HepG2 (cell line): Measurements from ENCODE around the gene ZKSCAN8. TPM values are rescaled to one million over a fixed set of nuclear protein-coding genes. Genes with fewer than 3 reads are reported as not detected.

Source experiments
- AHDC1 ChIP-seq: sonication (generic); formaldehyde crosslinking; IDR thresholded peaks from 2 replicates; pipeline ENCODE4 v1.5.1; 2020; ENCODE audit warnings: mild to moderate bottlenecking, missing genetic modification reagents, borderline replicate concordance
- CREB3 ChIP-seq: sonication (generic); formaldehyde crosslinking; IDR thresholded peaks from 2 replicates; pipeline ENCODE4 v1.5.0; 2020; ENCODE audit warnings: missing genetic modification reagents
- DPF2 ChIP-seq: sonication (generic); formaldehyde crosslinking; IDR thresholded peaks from 2 replicates; pipeline ENCODE4 v1.4.0; 2020; ENCODE audit warnings: mild to moderate bottlenecking, low read depth, missing genetic modification reagents, borderline replicate concordance
- ESRRA ChIP-seq: sonication (generic); formaldehyde crosslinking; IDR thresholded peaks from 2 replicates; pipeline ENCODE4 v1.5.1; 2020; ENCODE audit warnings: mild to moderate bottlenecking, low read depth, missing genetic modification reagents
- HCFC1 ChIP-seq: fragments of 150-350 bp; IDR thresholded peaks from 2 replicates; pipeline ENCODE4 v1.6.1; 2014; ENCODE audit warnings: low read depth, low read length
- MAFK ChIP-seq, 2 experiments: IDR thresholded peaks in 1 of 2; conservative IDR thresholded peaks in 1 of 2; 2 replicates each; pipeline ENCODE4 v1.6.1; 2011; ENCODE audit warnings: improper control_type of control experiment in 2 of 2, low read length in 2 of 2
- PRMT3 ChIP-seq: sonication (generic); formaldehyde crosslinking; IDR thresholded peaks from 2 replicates; pipeline ENCODE4 v1.8.1; 2022; ENCODE audit warnings: low read depth, mild to moderate bottlenecking, moderate library complexity, missing genetic modification reagents, borderline replicate concordance
- RXRA ChIP-seq: sonication (generic); formaldehyde crosslinking; IDR thresholded peaks from 2 replicates; pipeline ENCODE4 v1.5.1; 2020; ENCODE audit warnings: missing genetic modification reagents
- SIX4 ChIP-seq: sonication (generic); formaldehyde crosslinking; IDR thresholded peaks from 2 replicates; pipeline ENCODE4 v1.4.0; 2020; ENCODE audit warnings: missing genetic modification reagents
- XRCC5 ChIP-seq: fragments of 200-400 bp; formaldehyde crosslinking; optimal IDR thresholded peaks from 2 replicates; pipeline ENCODE3; 2017; ENCODE audit warnings: mild to moderate bottlenecking, low read length
- ZBTB46 ChIP-seq: sonication (generic); formaldehyde crosslinking; IDR thresholded peaks from 2 replicates; pipeline ENCODE4 v1.4.0; 2020; ENCODE audit warnings: mild to moderate bottlenecking, missing genetic modification reagents, borderline replicate concordance
- ZFP36 ChIP-seq: fragments of 150-350 bp; IDR thresholded peaks from 2 replicates; pipeline ENCODE4 v1.6.1; 2018; ENCODE audit warnings: borderline replicate concordance, low read length, low read depth; ENCODE audit not compliant: partially characterized antibody
- ZMYM4 ChIP-seq: sonication (generic); formaldehyde crosslinking; IDR thresholded peaks from 2 replicates; pipeline ENCODE4 v1.8.1; 2023; ENCODE audit warnings: mild to moderate bottlenecking, missing genetic modification reagents
- ZNF232 ChIP-seq: sonication (generic); formaldehyde crosslinking; IDR thresholded peaks from 2 replicates; pipeline ENCODE4 v1.4.0; 2020; ENCODE audit warnings: missing genetic modification reagents, borderline replicate concordance
- ZNF234 ChIP-seq: sonication (generic); formaldehyde crosslinking; conservative IDR thresholded peaks from 2 replicates; pipeline ENCODE4 v1.5.1; 2020; ENCODE audit warnings: mild to moderate bottlenecking, missing genetic modification reagents
- ZNF576 ChIP-seq: sonication (generic); formaldehyde crosslinking; IDR thresholded peaks from 2 replicates; pipeline ENCODE4 v1.4.0; 2020; ENCODE audit warnings: mild to moderate bottlenecking, missing genetic modification reagents
- ZNF709 ChIP-seq: sonication (generic); formaldehyde crosslinking; IDR thresholded peaks from 2 replicates; pipeline ENCODE4 v1.5.0; 2020; ENCODE audit warnings: mild to moderate bottlenecking, missing genetic modification reagents
- ZNF749 ChIP-seq: sonication (generic); formaldehyde crosslinking; IDR thresholded peaks from 2 replicates; pipeline ENCODE4 v1.8.0; 2022; ENCODE audit warnings: mild to moderate bottlenecking, missing genetic modification reagents, moderate library complexity, borderline replicate concordance
- ZNF773 ChIP-seq: sonication (generic); formaldehyde crosslinking; IDR thresholded peaks from 2 replicates; pipeline ENCODE4 v1.4.0; 2020; ENCODE audit warnings: missing genetic modification reagents, borderline replicate concordance
- polyA plus RNA-seq, 8 experiments: library from polyadenylated mRNA; depleted of rRNA in 3 of 8; stranded (reverse) in 7 of 8; unstranded in 1 of 8; fragments of >200 nt; fragmentation: Illumina TruSeq in 4 of 8; extraction: Trizol in 4 of 8; gene quantifications; 2 replicates each; pipeline versions ENCODE4 v1.2.1 to v1.2.3, GENCODE V29; 2011 to 2016; ENCODE audit warnings: low read depth in 4 of 8, missing spikeins in 1 of 8, mixed read lengths in 1 of 8; ENCODE audit not compliant: insufficient read depth in 1 of 8
- total RNA-seq, 5 experiments: library from RNA; depleted of rRNA; stranded (reverse); fragments of >200 nt; fragmentation: Illumina TruSeq; extraction: Trizol; gene quantifications; 2 replicates each; pipeline ENCODE4 v1.2.3, GENCODE V29; 2016; ENCODE audit warnings: low read depth in 1 of 5

Gene ZKSCAN8
- total and polyA plus RNA-seq, 2 of the 13 experiments (the other 11 are each of a cell fraction or from before 2014, with no cell fraction given): 12.4 to 20.9 TPM

GRCh38 chr6:28141500-28142329 lies at the start of gene ZKSCAN8 (continued):
- TF ChIP-seq ZNF576 (CRISPR knock-in tag) (0 out of 2 replicates have a peak, but pooled peaks have one; percentile 75), MAFK (conservative IDR thresholded peaks at IDR 0.05 in 1 of 2, IDR thresholded peaks at IDR 0.05 in 1 of 2; ENCODE audit: low read length in 2 of 2) (no peak), ZNF234 (CRISPR knock-in tag) (no peak; the same call in 1 of the 2 replicates), PRMT3 (CRISPR knock-in tag) (peak; percentile 86; the same call in 1 of the 2 replicates), ZNF232 (CRISPR knock-in tag) (peak; percentile 90; the same call in 1 of the 2 replicates), ZBTB46 (CRISPR knock-in tag) (peak; percentile 91; the same call in 1 of the 2 replicates), RXRA (CRISPR knock-in tag) (peak; percentile 90), ZMYM4 (CRISPR knock-in tag) (peak; percentile 96), HCFC1 (peak; percentile 67), AHDC1 (0 out of 2 replicates have a peak, but pooled peaks have one; percentile 15), DPF2 (CRISPR knock-in tag) (0 out of 2 replicates have a peak, but pooled peaks have one; percentile 21), ZNF773 (CRISPR knock-in tag) (peak; percentile 92; the same call in 1 of the 2 replicates), ZNF709 (CRISPR knock-in tag) (peak; percentile 86; the same call in 1 of the 2 replicates), ZFP36 (no peak), XRCC5 (peak; percentile 97), ZNF749 (no peak; the same call in 1 of the 2 replicates), ESRRA (CRISPR knock-in tag) (peak; percentile 64; the same call in 1 of the 2 replicates), CREB3 (CRISPR knock-in tag) (0 out of 2 replicates have a peak, but pooled peaks have one; percentile 18), SIX4 (CRISPR knock-in tag) (peak; percentile 14; the same call in 1 of the 2 replicates)
